Fibroblast of lung (primary cell): Measurements from ENCODE around the gene ACY1. TPM values are rescaled to one million over a fixed set of nuclear protein-coding genes. Genes with fewer than 3 reads are reported as not detected.

Source experiments
- DNase-seq, 2 donors: peaks; one replicate each; pipeline versions ENCODE4 v3.0.0 to v3.0.0-alpha.2; 2010; ENCODE audit warnings: low read depth in 2 of 2
- H2AFZ ChIP-seq: 2 replicates; pipeline ENCODE4 v1.5.1; 2012; ENCODE audit warnings: low read length, control low read depth, inconsistent platforms
- H3K27ac ChIP-seq: 2 replicates; pipeline ENCODE4 v1.5.1; 2011; ENCODE audit warnings: low read length, control low read depth; ENCODE audit not compliant: insufficient read depth
- H3K27me3 ChIP-seq: 2 replicates; pipeline ENCODE4 v1.5.1; 2011; ENCODE audit warnings: mild to moderate bottlenecking, low read length; ENCODE audit not compliant: control insufficient read depth, insufficient read depth
- H3K36me3 ChIP-seq: 2 replicates; pipeline ENCODE4 v1.5.1; 2011; ENCODE audit warnings: low read length; ENCODE audit not compliant: control insufficient read depth, insufficient read depth
- H3K4me1 ChIP-seq: 2 replicates; pipeline ENCODE4 v1.5.1; 2011; ENCODE audit warnings: low read length; ENCODE audit not compliant: control insufficient read depth, insufficient read depth; ENCODE audit errors: extremely low read depth
- H3K4me2 ChIP-seq: 2 replicates; pipeline ENCODE4 v1.5.1; 2011; ENCODE audit warnings: low read length, control low read depth; ENCODE audit not compliant: insufficient read depth; ENCODE audit errors: extremely low read depth
- H3K4me3 ChIP-seq, 4 experiments: fragments of 200-600 bp in 1 of 4; sonication (generic) in 1 of 4; replicated peaks in 1 of 4; 2 replicates each; pipeline ENCODE4 v1.5.1; 2011 to 2016; ENCODE audit warnings: low read length in 4 of 4, low read depth in 3 of 4, mild to moderate bottlenecking in 3 of 4, control low read depth in 2 of 4, inconsistent platforms in 1 of 4, mixed read lengths in 1 of 4; ENCODE audit not compliant: insufficient read depth in 1 of 4; ENCODE audit errors: control extremely low read depth in 1 of 4
- H3K79me2 ChIP-seq: 2 replicates; pipeline ENCODE4 v1.5.1; 2012; ENCODE audit warnings: mild to moderate bottlenecking, low read length, inconsistent platforms; ENCODE audit not compliant: control insufficient read depth, insufficient read depth
- H3K9ac ChIP-seq: 2 replicates; pipeline ENCODE4 v1.5.1; 2011; ENCODE audit warnings: mild to moderate bottlenecking, low read length, control low read depth; ENCODE audit not compliant: insufficient read depth
- H3K9me3 ChIP-seq: 2 replicates; pipeline ENCODE4 v1.5.1; 2012; ENCODE audit warnings: low read depth, low read length; ENCODE audit not compliant: control insufficient read depth, insufficient read depth
- H4K20me1 ChIP-seq: 2 replicates; pipeline ENCODE4 v1.5.1; 2011; ENCODE audit warnings: low read length; ENCODE audit not compliant: control insufficient read depth, insufficient read depth; ENCODE audit errors: extremely low read depth
- CTCF ChIP-seq, 2 donors: IDR thresholded peaks in 1 of 2; conservative IDR thresholded peaks in 1 of 2; 1 replicate in 1 of 2; 2 replicates in 1 of 2; pipeline ENCODE4 v1.5.1; 2011 to 2012; ENCODE audit warnings: low read length in 2 of 2, control low read depth in 1 of 2, inconsistent platforms in 1 of 2, low read depth in 1 of 2, mild to moderate bottlenecking in 1 of 2
- EZH2 ChIP-seq: IDR thresholded peaks from 2 replicates; pipeline ENCODE4 v1.5.1; 2012; ENCODE audit warnings: low read length, control low read depth, mild to moderate bottlenecking; ENCODE audit errors: missing control alignments
- polyA plus RNA-seq, 2 donors: library from polyadenylated mRNA; depleted of rRNA in 1 of 2; stranded (reverse) in 1 of 2; unstranded in 1 of 2; fragments of >200 nt; gene quantifications; 2 replicates each; pipeline ENCODE4 v1.2.1, GENCODE V29; 2011 to 2012; ENCODE audit warnings: missing spikeins in 1 of 2
- total RNA-seq: library from RNA; depleted of rRNA; stranded (reverse); fragments of >200 nt; gene quantifications from 2 replicates; pipeline ENCODE4 v1.2.1, GENCODE V29; 2014

Gene ACY1
- total and polyA plus RNA-seq, 2 donors (not counting 1 experiment from before 2014, with no cell fraction given): 21.4 to 40.3 TPM

DNA sequence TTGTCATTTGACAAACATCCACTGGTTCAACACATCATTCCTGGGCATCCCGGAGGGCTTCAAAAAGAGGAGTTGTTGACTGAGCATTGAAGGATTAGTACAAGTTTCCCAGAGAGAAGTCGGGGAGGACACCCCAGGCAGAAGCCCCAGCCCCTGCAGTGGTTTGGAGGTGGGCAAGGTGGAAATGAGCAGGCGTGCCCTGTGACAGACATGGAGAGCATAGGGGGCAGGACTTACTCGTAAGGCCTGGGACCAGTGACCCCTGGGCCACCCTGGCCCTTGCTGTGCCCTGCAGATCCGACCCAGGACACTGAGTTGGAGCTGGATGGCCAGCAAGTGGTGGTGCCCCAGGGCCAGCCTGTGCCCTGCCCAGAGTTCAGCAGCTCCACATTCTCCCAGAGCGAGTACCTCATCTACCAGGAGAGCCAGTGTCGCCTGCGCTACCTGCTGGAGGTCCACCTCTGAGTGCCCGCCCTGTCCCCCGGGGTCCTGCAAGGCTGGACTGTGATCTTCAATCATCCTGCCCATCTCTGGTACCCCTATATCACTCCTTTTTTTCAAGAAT lies 35.2 kb upstream of the ACY1 start:
- TF ChIP-seq CTCF (conservative IDR thresholded peaks at IDR 0.05 in 1 of 2, IDR thresholded peaks at IDR 0.05 in 1 of 2; ENCODE audit: low read depth in 1 of 2, low read length in 2 of 2) (no peak), EZH2 (no peak)
- H3K4me2 ChIP-seq: no peak overlapping the region
- H3K27ac ChIP-seq: no peak overlapping the region
- peaks cover 3% of the 10 kb centered on the region for H3K4me1 ChIP-seq
- H4K20me1 ChIP-seq: no peaks in the 10 kb centered on the region
- no peak overlapping the region for H3K4me3 ChIP-seq
- H3K9ac ChIP-seq: no peak overlapping the region
- no peaks in the 10 kb centered on the region for H3K9me3 ChIP-seq
- no peak overlapping the region for H2AFZ ChIP-seq
- peaks cover 3% of the 10 kb centered on the region for H3K36me3 ChIP-seq
- no peak for DNase-seq
- H3K27me3 ChIP-seq: no peaks in the 10 kb centered on the region
- no peaks in the 10 kb centered on the region for H3K79me2 ChIP-seq

- H3K9ac ChIP-seq: no peak overlapping the region
- no peak overlapping the region for H2AFZ ChIP-seq
- no peaks in the 10 kb centered on the region for H3K79me2 ChIP-seq
- H3K4me2 ChIP-seq: no peak overlapping the region
- DNase-seq: no peak
- no peaks in the 10 kb centered on the region for H3K9me3 ChIP-seq
- H3K36me3 ChIP-seq: peaks cover 3% of the 10 kb centered on the region
- H4K20me1 ChIP-seq: no peaks in the 10 kb centered on the region
- H3K4me3 ChIP-seq: no peak overlapping the region
- no peaks in the 10 kb centered on the region for H3K4me1 ChIP-seq
- no peaks in the 10 kb centered on the region for H3K27me3 ChIP-seq
- no peak for TF ChIP-seq EZH2
- TF ChIP-seq CTCF (conservative IDR thresholded peaks at IDR 0.05 in 1 of 2, IDR thresholded peaks at IDR 0.05 in 1 of 2; ENCODE audit: low read depth in 1 of 2, low read length in 2 of 2): no peak
- no peak overlapping the region for H3K27ac ChIP-seq
These were observed 34.2 kb upstream of the ACY1 start for GRCh38 chr3:51949121-51949520.

DNA sequence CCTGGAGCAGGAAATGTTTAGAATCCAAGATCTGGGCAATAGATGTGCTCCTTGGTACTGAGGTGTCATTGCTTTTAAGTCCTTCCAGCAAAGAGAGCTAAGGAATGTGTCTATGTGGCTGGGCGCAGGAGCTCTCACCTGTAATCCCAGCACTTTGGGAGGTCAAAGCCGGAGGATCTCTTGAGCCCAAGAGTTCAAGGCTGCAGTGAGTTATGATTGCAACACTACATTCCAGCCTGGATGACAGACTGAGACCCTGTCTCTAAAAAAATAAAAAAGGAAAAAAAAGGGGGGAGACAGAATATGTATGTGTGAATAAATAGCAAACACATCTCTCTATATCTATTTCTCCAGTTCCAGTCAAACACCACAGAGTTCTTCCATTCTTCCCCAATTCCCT lies 32.4 kb upstream of the ACY1 start:
- no peak overlapping the region for H3K4me3 ChIP-seq
- H3K27ac ChIP-seq: no peak overlapping the region
- H3K36me3 ChIP-seq: peaks cover 3% of the 10 kb centered on the region
- TF ChIP-seq CTCF (conservative IDR thresholded peaks at IDR 0.05 in 1 of 2, IDR thresholded peaks at IDR 0.05 in 1 of 2; ENCODE audit: low read depth in 1 of 2, low read length in 2 of 2): no peak
- no peak for DNase-seq
- H3K4me2 ChIP-seq: no peak overlapping the region
- no peak overlapping the region for H3K9ac ChIP-seq
- no peaks in the 10 kb centered on the region for H3K79me2 ChIP-seq
- H3K4me1 ChIP-seq: no peaks in the 10 kb centered on the region
- H4K20me1 ChIP-seq: no peaks in the 10 kb centered on the region
- no peaks in the 10 kb centered on the region for H3K9me3 ChIP-seq
- H2AFZ ChIP-seq: no peak overlapping the region
- H3K27me3 ChIP-seq: peaks cover 5% of the 10 kb centered on the region
